ENCODE data around the gene CLIC4. TPM values are rescaled to one million over a fixed set of nuclear protein-coding genes. Genes with fewer than 3 reads are reported as not detected.

CLIC4 gene
- total and polyA plus RNA-seq, 10 of the 15 experiments (the other 5 are each of a cell fraction or from before 2014, with no cell fraction given), result 20.4 to 107 (median 69.6) TPM

GRCh38 chr1:24790490-24790889 is 45.2 kb downstream of the CLIC4 start:
- intact Hi-C loops (cut with micrococcal nuclease; ENCODE audit: unreplicated experiment), result no loop called here
- BruUV-seq (replicated peaks), result no TSS peak
- H3K36me3 ChIP-seq (ENCODE audit: control insufficient read depth in 2 of 2, insufficient read depth in 2 of 2, low read length in 1 of 2), result no peaks in the 10 kb centered on the region
- H2AFZ ChIP-seq (ENCODE audit: control insufficient read depth, low read depth, low read length), result no peak overlapping the region
- SMC1A ChIA-PET (ENCODE audit: uncharacterized antibody, unreplicated experiment), result no interaction called here
- H3K4me3 ChIP-seq, result no peak overlapping the region
- H3K27ac ChIP-seq (ENCODE audit: control insufficient read depth, insufficient read depth), result no peak overlapping the region
- H3K4me1 ChIP-seq (ENCODE audit: control insufficient read depth, insufficient read depth, low read length), result no peaks in the 10 kb centered on the region
- FAIRE-seq (no peak), ATAC-seq (no peak), DNase-seq (ENCODE audit: low read depth, low spot score) (no peak)
- no peaks in the 10 kb centered on the region for H3K9me3 ChIP-seq (replicated peaks; ENCODE audit: control insufficient read depth, insufficient read depth, low read length)
- in situ Hi-C loops (cut with MboI), result no loop called here
- RAD21 ChIA-PET (ENCODE audit: unreplicated experiment), result no interaction called here
- peaks cover 20% of the 10 kb centered on the region for H3K79me2 ChIP-seq (ENCODE audit: control insufficient read depth, insufficient read depth, low read length)
- H3K4me2 ChIP-seq (ENCODE audit: control insufficient read depth, insufficient read depth), result no peak overlapping the region
- POLR2A ChIA-PET, result no interaction called here
- no peak overlapping the region for H3K9ac ChIP-seq (ENCODE audit: control insufficient read depth, insufficient read depth, low read length)
- no peak for TF ChIP-seq IKZF1 (conservative IDR thresholded peaks at IDR 0.05)
- TF ChIP-seq SMARCA5 (IDR thresholded peaks at IDR 0.05), result no peak
- no peak for TF ChIP-seq HSF1 (IDR thresholded peaks at IDR 0.05; ENCODE audit: low read depth, low read length)
- TF ChIP-seq, protein P1, sequence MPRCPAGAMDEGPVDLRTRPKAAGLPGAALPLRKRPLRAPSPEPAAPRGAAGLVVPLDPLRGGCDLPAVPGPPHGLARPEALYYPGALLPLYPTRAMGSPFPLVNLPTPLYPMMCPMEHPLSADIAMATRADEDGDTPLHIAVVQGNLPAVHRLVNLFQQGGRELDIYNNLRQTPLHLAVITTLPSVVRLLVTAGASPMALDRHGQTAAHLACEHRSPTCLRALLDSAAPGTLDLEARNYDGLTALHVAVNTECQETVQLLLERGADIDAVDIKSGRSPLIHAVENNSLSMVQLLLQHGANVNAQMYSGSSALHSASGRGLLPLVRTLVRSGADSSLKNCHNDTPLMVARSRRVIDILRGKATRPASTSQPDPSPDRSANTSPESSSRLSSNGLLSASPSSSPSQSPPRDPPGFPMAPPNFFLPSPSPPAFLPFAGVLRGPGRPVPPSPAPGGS (IDR thresholded peaks at IDR 0.05; ENCODE audit: borderline replicate concordance, insufficient read depth, low read depth, low read length, poor library complexity, severe bottlenecking), result no peak
- TF ChIP-seq ZNF207 (IDR thresholded peaks at IDR 0.05; ENCODE audit: borderline replicate concordance), result no peak
- no peak for TF ChIP-seq NBN (IDR thresholded peaks at IDR 0.05)
- TF ChIP-seq EED (IDR thresholded peaks at IDR 0.05; ENCODE audit: low read depth), result no peak
- TF ChIP-seq DPF2 (IDR thresholded peaks at IDR 0.05), result no peak
- TF ChIP-seq POLR2AphosphoS5 (IDR thresholded peaks at IDR 0.05; ENCODE audit: low read length), result no peak
- no peak for TF ChIP-seq ZBED1 (IDR thresholded peaks at IDR 0.05; ENCODE audit: borderline replicate concordance)
- TF ChIP-seq, protein P2, sequence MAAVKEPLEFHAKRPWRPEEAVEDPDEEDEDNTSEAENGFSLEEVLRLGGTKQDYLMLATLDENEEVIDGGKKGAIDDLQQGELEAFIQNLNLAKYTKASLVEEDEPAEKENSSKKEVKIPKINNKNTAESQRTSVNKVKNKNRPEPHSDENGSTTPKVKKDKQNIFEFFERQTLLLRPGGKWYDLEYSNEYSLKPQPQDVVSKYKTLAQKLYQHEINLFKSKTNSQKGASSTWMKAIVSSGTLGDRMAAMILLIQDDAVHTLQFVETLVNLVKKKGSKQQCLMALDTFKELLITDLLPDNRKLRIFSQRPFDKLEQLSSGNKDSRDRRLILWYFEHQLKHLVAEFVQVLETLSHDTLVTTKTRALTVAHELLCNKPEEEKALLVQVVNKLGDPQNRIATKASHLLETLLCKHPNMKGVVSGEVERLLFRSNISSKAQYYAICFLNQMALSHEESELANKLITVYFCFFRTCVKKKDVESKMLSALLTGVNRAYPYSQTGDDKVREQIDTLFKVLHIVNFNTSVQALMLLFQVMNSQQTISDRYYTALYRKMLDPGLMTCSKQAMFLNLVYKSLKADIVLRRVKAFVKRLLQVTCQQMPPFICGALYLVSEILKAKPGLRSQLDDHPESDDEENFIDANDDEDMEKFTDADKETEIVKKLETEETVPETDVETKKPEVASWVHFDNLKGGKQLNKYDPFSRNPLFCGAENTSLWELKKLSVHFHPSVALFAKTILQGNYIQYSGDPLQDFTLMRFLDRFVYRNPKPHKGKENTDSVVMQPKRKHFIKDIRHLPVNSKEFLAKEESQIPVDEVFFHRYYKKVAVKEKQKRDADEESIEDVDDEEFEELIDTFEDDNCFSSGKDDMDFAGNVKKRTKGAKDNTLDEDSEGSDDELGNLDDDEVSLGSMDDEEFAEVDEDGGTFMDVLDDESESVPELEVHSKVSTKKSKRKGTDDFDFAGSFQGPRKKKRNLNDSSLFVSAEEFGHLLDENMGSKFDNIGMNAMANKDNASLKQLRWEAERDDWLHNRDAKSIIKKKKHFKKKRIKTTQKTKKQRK (IDR thresholded peaks at IDR 0.05; ENCODE audit: low read depth, low read length), result no peak
- no peak for TF ChIP-seq PML (IDR thresholded peaks at IDR 0.05; ENCODE audit: low read length)
- no peak for TF ChIP-seq SUZ12 (IDR thresholded peaks at IDR 0.05; ENCODE audit: unreplicated experiment)
- CTCF ChIA-PET, result no interaction called here
- H3K27me3 ChIP-seq (replicated peaks in 1 of 2; ENCODE audit: control insufficient read depth in 2 of 2, insufficient read depth in 2 of 2, low read length in 1 of 2), result no peaks in the 10 kb centered on the region
- H4K20me1 ChIP-seq (ENCODE audit: control insufficient read depth, insufficient read depth), result no peaks in the 10 kb centered on the region; the same call in 1 of the 2 replicates
